Suprapubic skin (tissue), 4 donors: ENCODE data around the gene PRXL2A. TPM values are rescaled to one million over a fixed set of nuclear protein-coding genes. Genes with fewer than 3 reads are reported as not detected.

Experiments used
- DNase-seq, 2 donors: peaks; one replicate each; pipeline ENCODE4 v3.0.0-alpha.2; 2019; ENCODE audit warnings: low spot score in 2 of 2
- H3K27ac ChIP-seq: fragments of 200-600 bp; sonication (generic); one replicate; pipeline ENCODE4 v1.5.1; 2019
- H3K27me3 ChIP-seq: fragments of 200-600 bp; sonication (generic); one replicate; pipeline ENCODE4 v1.5.1; 2019
- H3K36me3 ChIP-seq: fragments of 200-600 bp; sonication (generic); one replicate; pipeline ENCODE4 v1.5.1; 2019
- H3K4me1 ChIP-seq: fragments of 200-600 bp; sonication (generic); one replicate; pipeline ENCODE4 v1.5.1; 2019
- H3K4me3 ChIP-seq: fragments of 200-600 bp; sonication (generic); one replicate; pipeline ENCODE4 v1.5.1; 2019; ENCODE audit warnings: mild to moderate bottlenecking
- H3K9me3 ChIP-seq: fragments of 200-600 bp; sonication (generic); one replicate; pipeline ENCODE4 v1.5.1; 2019
- CTCF ChIP-seq, 2 donors: fragments of 200-600 bp in 1 of 2; fragments of 450-650 bp in 1 of 2; sonication (generic) in 1 of 2; IDR thresholded peaks; one replicate each; pipeline ENCODE4 v1.5.1; 2016 to 2019; ENCODE audit warnings: antibody characterized with exemption in 2 of 2, mild to moderate bottlenecking in 1 of 2, moderate library complexity in 1 of 2
- EP300 ChIP-seq: sonication (generic); formaldehyde crosslinking; IDR thresholded peaks from one replicate; pipeline ENCODE4 v1.6.1; 2017; ENCODE audit warnings: antibody characterized with exemption
- POLR2A ChIP-seq, 2 donors: fragments of 450-650 bp; IDR thresholded peaks; one replicate each; pipeline ENCODE4 v1.6.1; 2017; ENCODE audit warnings: antibody characterized with exemption in 2 of 2, mild to moderate bottlenecking in 2 of 2, moderate library complexity in 2 of 2
- POLR2AphosphoS5 ChIP-seq, 3 donors: sonication (generic); formaldehyde crosslinking; IDR thresholded peaks; one replicate each; pipeline ENCODE4 v1.6.1; 2017; ENCODE audit warnings: antibody characterized with exemption in 3 of 3
- WGBS: methylation state at CpG from one replicate; pipeline ENCODE4 v1.1.5; 2018; 5-methylcytosine and 5-hydroxymethylcytosine counted together
- total RNA-seq, 4 donors: library from RNA; depleted of rRNA; stranded (reverse); fragments of >200 nt; gene quantifications; one replicate each; pipeline ENCODE4 v1.1.0, GENCODE V29; 2016

PRXL2A gene
- total RNA-seq, 4 donors from 2014 or later: 91.0 to 106 (median 105) TPM

GRCh38 chr10:80451132-80451531, 42.8 kb downstream of the PRXL2A start:
- H3K4me3 ChIP-seq: no peak overlapping the region
- no peak overlapping the region for H3K27ac ChIP-seq
- WGBS: 92% methylated on average over 1 of the region's 1 CpG
- no peak for TF ChIP-seq POLR2AphosphoS5 (IDR thresholded peaks at IDR 0.05)
- no peak for TF ChIP-seq CTCF (IDR thresholded peaks at IDR 0.05)
- TF ChIP-seq EP300: no peak
- no peak for TF ChIP-seq POLR2A (IDR thresholded peaks at IDR 0.05)
- H3K9me3 ChIP-seq: no peaks in the 10 kb centered on the region
- no peak for DNase-seq
- no peaks in the 10 kb centered on the region for H3K36me3 ChIP-seq
- H3K4me1 ChIP-seq: peaks cover 25% of the 10 kb centered on the region
- H3K27me3 ChIP-seq: no peaks in the 10 kb centered on the region

GRCh38 chr10:80452069-80452468, 43.7 kb downstream of the PRXL2A start:
- no peaks in the 10 kb centered on the region for H3K36me3 ChIP-seq
- TF ChIP-seq CTCF (IDR thresholded peaks at IDR 0.05) (no peak), POLR2AphosphoS5 (IDR thresholded peaks at IDR 0.05) (no peak), POLR2A (IDR thresholded peaks at IDR 0.05) (no peak), EP300 (no peak)
- H3K4me1 ChIP-seq: peaks cover 35% of the 10 kb centered on the region
- DNase-seq: no peak
- peak overlapping the region; percentile 12 for H3K27ac ChIP-seq
- no peak overlapping the region for H3K4me3 ChIP-seq
- H3K9me3 ChIP-seq: no peaks in the 10 kb centered on the region
- no peaks in the 10 kb centered on the region for H3K27me3 ChIP-seq

- DNase-seq: no peak
- Histone ChIP-seq H3K9me3 (no peaks in the 10 kb centered on the region), H3K4me3 (no peak overlapping the region), H3K36me3 (no peaks in the 10 kb centered on the region), H3K27ac (peak overlapping the region; percentile 91), H3K27me3 (no peaks in the 10 kb centered on the region), H3K4me1 (peaks cover 40% of the 10 kb centered on the region)
- TF ChIP-seq POLR2AphosphoS5 (IDR thresholded peaks at IDR 0.05) (no peak), CTCF (IDR thresholded peaks at IDR 0.05) (no peak), POLR2A (IDR thresholded peaks at IDR 0.05) (no peak), EP300 (no peak)
- 20% methylated on average over 4 of the region's 4 CpGs for WGBS
These were observed 44.3 kb downstream of the PRXL2A start for GRCh38 chr10:80452640-80453039.

- Histone ChIP-seq H3K4me3 (peak overlapping the region; percentile 92), H3K36me3 (no peaks in the 10 kb centered on the region), H3K27me3 (no peaks in the 10 kb centered on the region), H3K27ac (peak overlapping the region; percentile 91), H3K4me1 (peaks cover 47% of the 10 kb centered on the region), H3K9me3 (no peaks in the 10 kb centered on the region)
- no peak for DNase-seq
- no peak for TF ChIP-seq POLR2AphosphoS5 (IDR thresholded peaks at IDR 0.05)
- no peak for TF ChIP-seq EP300
- no peak for TF ChIP-seq CTCF (IDR thresholded peaks at IDR 0.05)
- TF ChIP-seq POLR2A (IDR thresholded peaks at IDR 0.05): no peak
- 26% methylated on average over 23 of the region's 23 CpGs for WGBS
These were observed 44.9 kb downstream of the PRXL2A start for GRCh38 chr10:80453056-80453841.

- DNase-seq: peak; percentile 91 to 92
- H3K4me1 ChIP-seq: peaks cover 52% of the 10 kb centered on the region
- TF ChIP-seq EP300 (no peak), POLR2AphosphoS5 (IDR thresholded peaks at IDR 0.05) (peak in 2 of 3 donors; percentile 19 to 34), CTCF (IDR thresholded peaks at IDR 0.05) (no peak), POLR2A (IDR thresholded peaks at IDR 0.05) (peak in 1 of 2 donors; percentile 38)
- no peaks in the 10 kb centered on the region for H3K9me3 ChIP-seq
- 0% methylated on average over 8 of the region's 97 CpGs for WGBS
- H3K4me3 ChIP-seq: peak within 1 kb of the TSS; percentile 92
- H3K36me3 ChIP-seq: no peaks in the 10 kb centered on the region
- no peaks in the 10 kb centered on the region for H3K27me3 ChIP-seq
- H3K27ac ChIP-seq: peak within 1 kb of the TSS; percentile 99
These were observed 45.6 kb downstream of the PRXL2A start, which contains the start of gene TSPAN14 for GRCh38 chr10:80453842-80454512. TSS of gene TSPAN14 (plus strand) at chr10:80454310. CDS start at chr10:80489234, 34,924 bp downstream.
